Smooth muscle cell (in vitro differentiated cells): ENCODE data around the gene KCNJ10. TPM values are rescaled to one million over a fixed set of nuclear protein-coding genes. Genes with fewer than 3 reads are reported as not detected.
A peak's percentile ranks its signal among the peaks of the same experiment; 100 is the strongest.

Experiments
- DNase-seq: peaks from one replicate; lab custom pipeline; 2025; ENCODE audit not compliant: unreplicated experiment; lab: John Stamatoyannopoulos, UW
- H2AFZ ChIP-seq: fragments of 200-600 bp; sonication (generic); 2 replicates; pipeline ENCODE4 v1.6.0; 2016; ENCODE audit warnings: antibody characterized with exemption, low read depth, mild to moderate bottlenecking
- H3F3A ChIP-seq: fragments of 200-600 bp; sonication (generic); 2 replicates; pipeline ENCODE4 v1.6.0; 2017; ENCODE audit warnings: antibody characterized with exemption, low read depth
- H3K27ac ChIP-seq: fragments of 200-600 bp; sonication (generic); 2 replicates; pipeline ENCODE4 v1.5.1; 2016; ENCODE audit warnings: low read depth, mild to moderate bottlenecking
- H3K27me3 ChIP-seq: fragments of 200-600 bp; sonication (generic); 2 replicates; pipeline ENCODE4 v1.6.1; 2016; ENCODE audit warnings: low read depth, mild to moderate bottlenecking
- H3K36me3 ChIP-seq: fragments of 200-600 bp; sonication (generic); 2 replicates; pipeline ENCODE4 v1.5.1; 2016; ENCODE audit warnings: low read depth
- H3K4me1 ChIP-seq: fragments of 200-600 bp; sonication (generic); 2 replicates; pipeline ENCODE4 v1.5.1; 2016; ENCODE audit warnings: low read depth
- H3K4me2 ChIP-seq: fragments of 200-600 bp; sonication (generic); 2 replicates; pipeline ENCODE4 v1.6.0; 2016; ENCODE audit warnings: mild to moderate bottlenecking
- H3K4me3 ChIP-seq: fragments of 200-600 bp; sonication (generic); 2 replicates; pipeline ENCODE4 v1.5.1; 2016; ENCODE audit warnings: mild to moderate bottlenecking
- H3K79me2 ChIP-seq: fragments of 200-600 bp; sonication (generic); 2 replicates; pipeline ENCODE4 v1.6.0; 2016; ENCODE audit warnings: low read depth, mild to moderate bottlenecking
- H3K9ac ChIP-seq: fragments of 200-600 bp; sonication (generic); 2 replicates; pipeline ENCODE4 v1.6.0; 2016; ENCODE audit warnings: low read depth
- H3K9me3 ChIP-seq: fragments of 200-600 bp; sonication (generic); replicated peaks from 2 replicates; pipeline ENCODE4 v1.5.1; 2016; ENCODE audit warnings: low read depth
- H4K20me1 ChIP-seq: fragments of 200-600 bp; sonication (generic); 2 replicates; pipeline ENCODE4 v1.6.0; 2016; ENCODE audit warnings: low read depth
- CTCF ChIP-seq: fragments of 200-600 bp; sonication (generic); IDR thresholded peaks from 2 replicates; pipeline ENCODE4 v1.5.1; 2017; ENCODE audit warnings: borderline replicate concordance, mild to moderate bottlenecking, antibody characterized with exemption; ENCODE audit not compliant: insufficient read depth, poor library complexity, severe bottlenecking
- WGBS: methylation state at CpG from one replicate; pipeline ENCODE4 v1.1.7; 2016; ENCODE audit warnings: low lambda C conversion rate; 5-methylcytosine and 5-hydroxymethylcytosine counted together
- polyA plus RNA-seq: library from polyadenylated mRNA; unstranded; fragments of >200 nt; fragmentation: Nextera tagmentation; extraction: Ambion mirVana; gene quantifications from 2 replicates; pipeline ENCODE4 v1.2.1, GENCODE V29; 2016
- total RNA-seq: library from RNA; depleted of rRNA; stranded (reverse); fragments of >200 nt; gene quantifications from 2 replicates; pipeline ENCODE4 v1.2.3, GENCODE V29; 2014

Gene KCNJ10
- total and polyA plus RNA-seq, 2 experiments from 2014 or later, result not detected

- Histone ChIP-seq H3K4me1 (peaks cover 5% of the 10 kb centered on the region), H3K4me2 (no peak overlapping the region), H3K9ac (no peak overlapping the region), H3K9me3 (no peaks in the 10 kb centered on the region), H3K36me3 (no peaks in the 10 kb centered on the region), H3K79me2 (no peaks in the 10 kb centered on the region), H3K27ac (no peak overlapping the region), H3K4me3 (no peak overlapping the region), H3F3A (no peaks in the 10 kb centered on the region), H2AFZ (no peak overlapping the region), H3K27me3 (no peaks in the 10 kb centered on the region), H4K20me1 (no peaks in the 10 kb centered on the region)
- no peak for TF ChIP-seq CTCF
- DNase-seq, result no peak
- WGBS, result 44% methylated on average over 1 of the region's 1 CpG
Measured at GRCh38 chr1:159992161-159992560, 77.8 kb downstream of the KCNJ10 start.

GRCh38 chr1:159991513-159991912 is 78.4 kb downstream of the KCNJ10 start:
- Histone ChIP-seq H3F3A (no peaks in the 10 kb centered on the region), H3K79me2 (no peaks in the 10 kb centered on the region), H3K27me3 (no peaks in the 10 kb centered on the region), H3K4me3 (no peak overlapping the region), H3K36me3 (no peaks in the 10 kb centered on the region), H3K27ac (no peak overlapping the region), H3K4me2 (peak overlapping the region; percentile 47), H4K20me1 (no peaks in the 10 kb centered on the region), H2AFZ (no peak overlapping the region), H3K4me1 (peaks cover 3% of the 10 kb centered on the region), H3K9ac (no peak overlapping the region), H3K9me3 (no peaks in the 10 kb centered on the region)
- 63% methylated on average over 4 of the region's 4 CpGs for WGBS
- no peak for DNase-seq
- TF ChIP-seq CTCF, result no peak

GRCh38 chr1:159990005-159990404 is 80.0 kb downstream of the KCNJ10 start:
- no peak overlapping the region for H3K27ac ChIP-seq
- DNase-seq, result no peak
- no peak overlapping the region for H2AFZ ChIP-seq
- H4K20me1 ChIP-seq, result no peaks in the 10 kb centered on the region
- no peak overlapping the region for H3K9ac ChIP-seq
- H3K36me3 ChIP-seq, result no peaks in the 10 kb centered on the region
- no peaks in the 10 kb centered on the region for H3F3A ChIP-seq
- TF ChIP-seq CTCF, result no peak
- no peaks in the 10 kb centered on the region for H3K27me3 ChIP-seq
- H3K4me2 ChIP-seq, result no peak overlapping the region
- 85% methylated on average over 5 of the region's 5 CpGs for WGBS
- no peaks in the 10 kb centered on the region for H3K79me2 ChIP-seq
- no peaks in the 10 kb centered on the region for H3K4me1 ChIP-seq
- no peak overlapping the region for H3K4me3 ChIP-seq
- H3K9me3 ChIP-seq, result no peaks in the 10 kb centered on the region

- H3K36me3 ChIP-seq, result no peaks in the 10 kb centered on the region
- no peak overlapping the region for H2AFZ ChIP-seq
- no peak overlapping the region for H3K27ac ChIP-seq
- no peaks in the 10 kb centered on the region for H3K79me2 ChIP-seq
- no peaks in the 10 kb centered on the region for H4K20me1 ChIP-seq
- no peak overlapping the region for H3K9ac ChIP-seq
- H3K9me3 ChIP-seq, result no peaks in the 10 kb centered on the region
- H3K4me2 ChIP-seq, result no peak overlapping the region
- no peak for TF ChIP-seq CTCF
- no peaks in the 10 kb centered on the region for H3F3A ChIP-seq
- no peaks in the 10 kb centered on the region for H3K4me1 ChIP-seq
- no peak overlapping the region for H3K4me3 ChIP-seq
- no peak for DNase-seq
- 75% methylated on average over 3 of the region's 3 CpGs for WGBS
- H3K27me3 ChIP-seq, result no peaks in the 10 kb centered on the region
Measured at GRCh38 chr1:159989581-159989980, 80.4 kb downstream of the KCNJ10 start.
